PC-9 (cell line): ENCODE measurements around the gene VMO1. TPM values are rescaled to one million over a fixed set of nuclear protein-coding genes. Genes with fewer than 3 reads are reported as not detected.

Experiments
- BruUV-seq: library from RNA; stranded (reverse); fragments of 400-500 nt; replicated peaks from 2 replicates; lab custom pipeline; 2021; lab: Mats Ljungman, UMichigan
- CTCF ChIA-PET: fragments of 300-600 bp; sonication (Branson Sonifier 250); formaldehyde crosslinking; loops from one replicate; lab custom pipeline; 2022; ENCODE audit warnings: antibody characterized with exemption; lab: Charles Lee
- POLR2A ChIA-PET: fragments of 300-600 bp; sonication (Branson Sonifier 250); formaldehyde crosslinking; loops from one replicate; lab custom pipeline; 2022; ENCODE audit warnings: antibody characterized with exemption; ENCODE audit not compliant: unreplicated experiment; lab: Charles Lee
- DNase-seq, 2 experiments: peaks; one replicate each; pipeline versions ENCODE4 v3.0.0 to v3.0.0-alpha.2; 2015 to 2022; ENCODE audit warnings: mixed read lengths in 1 of 2
- H2AFZ ChIP-seq: fragments of 200-600 bp; sonication (generic); 2 replicates; pipeline ENCODE4 v1.8.1; 2017; ENCODE audit warnings: antibody characterized with exemption
- H3F3A ChIP-seq: fragments of 200-600 bp; sonication (generic); 2 replicates; pipeline ENCODE4 v1.8.1; 2017; ENCODE audit warnings: antibody characterized with exemption, mild to moderate bottlenecking, low read depth; ENCODE audit not compliant: insufficient read depth
- H3K27ac ChIP-seq: fragments of 200-600 bp; sonication (generic); 2 replicates; pipeline ENCODE4 v1.6.1; 2016; ENCODE audit warnings: mixed run types
- H3K27me3 ChIP-seq: fragments of 200-600 bp; sonication (generic); 2 replicates; pipeline ENCODE4 v1.6.1; 2016; ENCODE audit warnings: low read depth, mixed run types; ENCODE audit not compliant: insufficient read depth
- H3K36me3 ChIP-seq: fragments of 200-600 bp; sonication (generic); 2 replicates; pipeline ENCODE4 v1.6.1; 2016; ENCODE audit warnings: low read depth, mixed run types
- H3K4me1 ChIP-seq: fragments of 200-600 bp; sonication (generic); replicated peaks from 2 replicates; pipeline ENCODE4 v1.6.1; 2016; ENCODE audit warnings: mixed run types; ENCODE audit not compliant: insufficient read depth
- H3K4me2 ChIP-seq: fragments of 200-600 bp; sonication (generic); 2 replicates; pipeline ENCODE4 v1.6.1; 2017; ENCODE audit warnings: mixed run types
- H3K4me3 ChIP-seq: fragments of 200-600 bp; sonication (generic); 2 replicates; pipeline ENCODE4 v1.6.1; 2016; ENCODE audit warnings: mixed run types
- H3K79me2 ChIP-seq: fragments of 200-600 bp; sonication (generic); 2 replicates; pipeline ENCODE4 v1.6.1; 2017; ENCODE audit warnings: low read depth, mixed run types
- H3K9me2 ChIP-seq: fragments of 200-600 bp; sonication (generic); 2 replicates; pipeline ENCODE4 v1.8.1; 2017; ENCODE audit warnings: mild to moderate bottlenecking; ENCODE audit not compliant: insufficient read depth
- H3K9me3 ChIP-seq: fragments of 200-600 bp; sonication (generic); 2 replicates; pipeline ENCODE4 v1.8.1; 2016; ENCODE audit warnings: low read depth; ENCODE audit not compliant: insufficient read depth
- H4K20me1 ChIP-seq: fragments of 200-600 bp; sonication (generic); 2 replicates; pipeline ENCODE4 v1.8.1; 2017; ENCODE audit not compliant: insufficient read depth
- CTCF ChIP-seq: fragments of 200-600 bp; sonication (generic); conservative IDR thresholded peaks from 2 replicates; pipeline ENCODE4 v1.6.1; 2017; ENCODE audit warnings: mixed run types, antibody characterized with exemption, mild to moderate bottlenecking, moderate library complexity
- EZH2 ChIP-seq: fragments of 200-600 bp; sonication (generic); IDR thresholded peaks from 2 replicates; pipeline ENCODE4 v1.8.0; 2017; ENCODE audit warnings: antibody characterized with exemption, low read depth
- intact Hi-C: fragments of 100-400 bp; cut with micrococcal nuclease; formaldehyde crosslinking; loops from one replicate; pipeline ENCODE4 v1.10.0; 2022; ENCODE audit not compliant: unreplicated experiment
- total RNA-seq: library from RNA; stranded (reverse); gene quantifications from 2 replicates; pipeline ENCODE4 v1.2.3, GENCODE V29; 2021

Gene VMO1
- total RNA-seq, 1 experiment from 2014 or later = 3.6 TPM

DNA sequence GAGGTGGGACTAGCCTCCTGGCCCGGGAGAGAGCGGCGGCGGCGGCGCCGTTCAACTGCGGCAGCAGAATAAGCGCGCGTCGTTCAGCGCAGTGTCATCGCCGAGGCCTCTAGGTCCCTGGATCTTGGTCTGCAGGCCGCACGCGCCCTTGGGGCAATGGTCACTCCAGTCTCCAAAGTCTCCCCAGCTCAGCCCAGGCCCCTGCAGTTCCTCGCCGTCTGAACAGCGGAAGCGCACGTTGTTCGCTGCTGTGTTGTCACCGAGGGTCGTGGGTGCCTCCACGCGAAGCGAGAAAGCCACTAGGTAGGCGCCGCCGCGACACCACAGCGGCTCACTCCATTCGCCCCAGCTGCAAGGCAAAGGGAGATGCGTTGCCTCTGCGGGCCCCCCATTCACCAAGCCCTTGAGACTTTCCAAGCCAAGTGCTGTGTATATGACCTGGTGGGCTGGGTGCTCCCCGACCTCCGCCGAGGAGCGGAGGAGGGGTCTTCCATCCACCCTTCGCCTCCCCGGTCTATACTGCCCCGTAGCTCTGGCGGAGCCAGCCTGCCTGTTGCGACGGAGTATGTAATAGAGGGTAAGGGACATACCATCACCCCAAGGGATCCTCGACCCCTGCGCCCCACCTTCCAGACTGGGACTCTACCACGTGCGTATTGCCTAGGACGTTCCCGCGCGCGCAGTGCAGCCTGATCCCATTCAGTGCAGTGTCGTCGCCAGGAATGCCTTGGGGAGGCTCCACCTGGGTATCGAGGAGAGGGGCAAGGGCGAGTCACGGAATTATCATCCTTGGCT is 656 bp downstream of the VMO1 start:
- Histone ChIP-seq H2AFZ (no peak overlapping the region), H3F3A (peaks cover 18% of the 10 kb centered on the region; the same call in 1 of the 2 replicates), H3K79me2 (peaks cover 15% of the 10 kb centered on the region; the same call in 1 of the 2 replicates), H3K36me3 (no peaks in the 10 kb centered on the region), H3K27me3 (no peaks in the 10 kb centered on the region), H3K4me2 (no peak overlapping the region), H3K4me3 (no peak overlapping the region), H3K4me1 (peaks cover 16% of the 10 kb centered on the region), H4K20me1 (no peaks in the 10 kb centered on the region), H3K27ac (no peak overlapping the region), H3K9me2 (no peaks in the 10 kb centered on the region), H3K9me3 (no peaks in the 10 kb centered on the region)
- POLR2A ChIA-PET = no interaction called here
- CTCF ChIA-PET = interaction anchor here (0.5 kb wide), 1 partner anchor 127 kb away, joined by 3 read pairs; no protein-coding TSS in a partner anchor
- no peak for TF ChIP-seq EZH2
- no peak for TF ChIP-seq CTCF
- no TSS peak for BruUV-seq
- intact Hi-C loops = no loop called here
- no peak for DNase-seq

GRCh38 chr17:4782652-4783051 is 3.5 kb downstream of the VMO1 start:
- H3K36me3 ChIP-seq = no peaks in the 10 kb centered on the region
- H3K4me3 ChIP-seq = no peak overlapping the region
- no peak overlapping the region for H3K27ac ChIP-seq
- DNase-seq = no peak
- no peaks in the 10 kb centered on the region for H3K9me3 ChIP-seq
- BruUV-seq = no TSS peak
- ChIA-PET POLR2A (no interaction called here), CTCF (interaction anchor here (0.6 kb wide), 1 partner anchor 156 kb away, joined by 3 read pairs; no protein-coding TSS in a partner anchor)
- H3K79me2 ChIP-seq = no peaks in the 10 kb centered on the region
- peaks cover 8% of the 10 kb centered on the region; the same call in 1 of the 2 replicates for H3F3A ChIP-seq
- no peaks in the 10 kb centered on the region for H3K9me2 ChIP-seq
- H3K4me2 ChIP-seq = no peak overlapping the region
- H3K4me1 ChIP-seq = peaks cover 13% of the 10 kb centered on the region
- no peaks in the 10 kb centered on the region for H3K27me3 ChIP-seq
- no peak overlapping the region for H2AFZ ChIP-seq
- intact Hi-C loops = no loop called here
- TF ChIP-seq CTCF (no peak), EZH2 (no peak)
- no peaks in the 10 kb centered on the region for H4K20me1 ChIP-seq

DNA sequence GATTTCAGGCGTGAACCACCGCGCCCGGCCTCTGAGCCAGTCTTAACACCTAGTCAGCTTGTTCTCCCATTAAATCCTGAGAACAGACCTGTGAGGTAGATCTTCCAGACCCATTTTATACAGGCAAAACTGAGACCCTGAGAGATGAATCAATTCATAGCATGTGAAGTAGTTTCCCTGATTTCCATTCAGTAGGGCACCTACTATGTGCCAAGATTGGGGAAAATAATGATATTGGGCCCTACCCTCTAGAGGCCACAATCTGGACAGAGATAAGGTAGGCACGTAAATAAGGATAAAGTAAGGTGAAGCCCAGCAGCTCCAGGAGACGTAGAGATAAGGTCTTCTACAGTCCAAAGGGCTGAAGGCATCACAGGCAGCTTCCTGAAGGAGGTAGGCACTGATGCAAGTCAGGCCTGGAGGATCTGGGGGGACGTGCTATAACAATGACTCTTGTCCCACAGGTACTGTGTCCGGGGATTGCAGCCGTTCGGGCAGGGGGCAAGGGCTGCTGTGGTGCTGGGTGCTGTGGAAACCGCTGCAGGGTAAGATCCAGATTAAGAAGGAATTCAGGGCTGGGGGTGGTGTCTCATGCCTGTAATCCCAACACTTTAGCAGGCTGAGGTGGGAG is 5.7 kb downstream of the VMO1 start:
- no TSS peak for BruUV-seq
- Histone ChIP-seq H4K20me1 (no peaks in the 10 kb centered on the region), H3K4me1 (peaks cover 9% of the 10 kb centered on the region; the same call in 1 of the 2 replicates), H3K9me3 (no peaks in the 10 kb centered on the region), H3K36me3 (no peaks in the 10 kb centered on the region), H3K4me3 (no peak overlapping the region), H3K79me2 (no peaks in the 10 kb centered on the region), H3K9me2 (no peaks in the 10 kb centered on the region), H3K27me3 (no peaks in the 10 kb centered on the region), H3F3A (0 out of 2 replicates have a peak, but pooled peaks cover 5% of the 10 kb centered on the region), H3K27ac (no peak overlapping the region), H2AFZ (no peak overlapping the region), H3K4me2 (no peak overlapping the region)
- ChIA-PET CTCF (interaction anchor here (0.8 kb wide), 1 partner anchor 214 kb away, joined by 3 read pairs; no protein-coding TSS in a partner anchor), POLR2A (no interaction called here)
- no peak for DNase-seq
- intact Hi-C loops = no loop called here
- no peak for TF ChIP-seq CTCF
- no peak for TF ChIP-seq EZH2
